ENCODE data around the gene UBXN6.

DNA sequence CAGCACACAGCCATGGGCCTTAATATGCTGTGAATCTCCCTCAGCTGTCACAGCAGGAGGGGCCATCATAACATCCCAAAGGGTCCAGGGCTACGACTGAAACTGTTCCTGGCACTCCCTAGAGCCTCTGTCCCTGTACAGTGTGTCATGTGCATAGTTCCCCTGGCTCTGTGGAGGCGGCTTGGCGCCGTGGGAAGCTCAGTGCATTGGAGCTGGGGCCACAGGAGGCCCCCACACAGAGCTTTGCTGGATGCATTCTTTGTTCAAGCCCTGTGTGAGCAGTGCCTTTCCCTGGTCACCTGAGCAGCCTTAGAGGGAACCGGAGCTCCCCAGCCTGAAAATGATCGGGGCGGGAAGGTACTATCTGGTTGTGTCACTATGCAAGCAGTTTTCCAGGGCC, 21.4 kb downstream of the UBXN6 start:
- TF ChIP-seq CTCF (IDR thresholded peaks at IDR 0.05 in 8 of 11, conservative IDR thresholded peaks at IDR 0.05 in 3 of 11) (no peak), POLR2AphosphoS5 (IDR thresholded peaks at IDR 0.05) (no peak), POLR2A (IDR thresholded peaks at IDR 0.05) (no peak)
